WTC11 (cell line): ENCODE data around the gene DEPDC1B. TPM values are rescaled to one million over a fixed set of nuclear protein-coding genes. Genes with fewer than 3 reads are reported as not detected.

ENCODE experiments used
- ATAC-seq: fragments of 200-7000 bp; cut with Tn5 transposase; 2 replicates; pipeline ENCODE4 v1.10.0; 2021; ENCODE audit warnings: mild to moderate bottlenecking, moderate library complexity
- CTCF ChIA-PET: fragments of 300-600 bp; sonication (Branson Sonifier 250); formaldehyde crosslinking; loops from one replicate; lab custom pipeline; 2021; ENCODE audit warnings: antibody characterized with exemption; lab: Charles Lee
- POLR2A ChIA-PET: fragments of 350-600 bp; sonication (Branson Sonifier 250); formaldehyde crosslinking; loops from one replicate; lab custom pipeline; 2021; ENCODE audit warnings: antibody characterized with exemption; lab: Charles Lee
- DNase-seq: peaks from one replicate; pipeline ENCODE4 v3.0.0; 2021; ENCODE audit warnings: low spot score
- H3K27ac Mint-ChIP-seq: 2 replicates; pipeline ENCODE4 v1.8.0; 2021; ENCODE audit warnings: mixed read lengths
- H3K27me3 Mint-ChIP-seq: 2 replicates; pipeline ENCODE4 v1.8.0; 2021; ENCODE audit warnings: low read depth, mild to moderate bottlenecking, moderate library complexity, mixed read lengths
- H3K36me3 Mint-ChIP-seq: 2 replicates; pipeline ENCODE4 v1.8.0; 2021; ENCODE audit warnings: mixed read lengths
- H3K4me1 Mint-ChIP-seq: 2 replicates; pipeline ENCODE4 v1.8.0; 2022; ENCODE audit warnings: mixed read lengths
- H3K4me3 Mint-ChIP-seq: 2 replicates; pipeline ENCODE4 v1.8.0; 2021; ENCODE audit warnings: mild to moderate bottlenecking, moderate library complexity, mixed read lengths
- H3K9me3 Mint-ChIP-seq: 2 replicates; pipeline ENCODE4 v1.8.0; 2021; ENCODE audit warnings: mixed read lengths
- GRHL2 ChIP-seq: fragments of 250-450 bp; sonication (Bioruptor Pico); IDR thresholded peaks from 2 replicates; pipeline ENCODE4 v1.8.0; 2022; ENCODE audit warnings: mild to moderate bottlenecking, moderate library complexity; ENCODE audit not compliant: insufficient replicate concordance, severe bottlenecking
- NFATC4 ChIP-seq: fragments of 250-450 bp; sonication (Bioruptor Pico); IDR thresholded peaks from 2 replicates; pipeline ENCODE4 v1.9.0; 2021; ENCODE audit warnings: mild to moderate bottlenecking
- NFYB ChIP-seq: sonication (generic); formaldehyde crosslinking; conservative IDR thresholded peaks from 2 replicates; pipeline ENCODE4 v1.8.0; 2022; ENCODE audit warnings: low read depth, missing genetic modification reagents
- NR3C1 ChIP-seq: sonication (generic); formaldehyde crosslinking; conservative IDR thresholded peaks from 2 replicates; pipeline ENCODE4 v1.8.1; 2023; ENCODE audit warnings: low read depth, mild to moderate bottlenecking, missing genetic modification reagents
- RELA ChIP-seq: sonication (generic); formaldehyde crosslinking; IDR thresholded peaks from 2 replicates; pipeline ENCODE4 v1.8.1; 2022; ENCODE audit warnings: missing genetic modification reagents, mild to moderate bottlenecking, borderline replicate concordance
- SMAD3 ChIP-seq: sonication (generic); formaldehyde crosslinking; IDR thresholded peaks from 2 replicates; pipeline ENCODE4 v1.8.0; 2022; ENCODE audit warnings: missing genetic modification reagents, mild to moderate bottlenecking, borderline replicate concordance
- TEAD1 ChIP-seq: sonication (generic); formaldehyde crosslinking; IDR thresholded peaks from 2 replicates; pipeline ENCODE4 v1.8.0; 2022; ENCODE audit warnings: mild to moderate bottlenecking, missing genetic modification reagents
- ZNF263 ChIP-seq: sonication (generic); formaldehyde crosslinking; IDR thresholded peaks from 2 replicates; pipeline ENCODE4 v1.8.1; 2022; ENCODE audit warnings: low read depth, mild to moderate bottlenecking, moderate library complexity, missing genetic modification reagents
- ZNF396 ChIP-seq: fragments of 250-450 bp; sonication (Bioruptor Pico); IDR thresholded peaks from 2 replicates; pipeline ENCODE4 v1.8.0; 2021; ENCODE audit warnings: mild to moderate bottlenecking, moderate library complexity, borderline replicate concordance
- ZNF416 ChIP-seq: fragments of 250-450 bp; sonication (Bioruptor Pico); IDR thresholded peaks from 2 replicates; pipeline ENCODE4 v1.9.0; 2021; ENCODE audit warnings: mild to moderate bottlenecking, inconsistent platforms
- ZNF423 ChIP-seq: fragments of 250-450 bp; sonication (Bioruptor Pico); IDR thresholded peaks from 2 replicates; pipeline ENCODE4 v2.1.2; 2022; ENCODE audit warnings: mild to moderate bottlenecking, moderate library complexity
- ZNF671 ChIP-seq: fragments of 250-450 bp; sonication (Bioruptor Pico); IDR thresholded peaks from 2 replicates; pipeline ENCODE4 v1.8.0; 2021; ENCODE audit warnings: mild to moderate bottlenecking
- total RNA-seq: library from RNA; stranded (reverse); gene quantifications from 3 replicates; pipeline ENCODE4 v1.2.3, GENCODE V29; 2021
- TF ChIP-seq, protein P1 (sequence below): fragments of 250-450 bp; sonication (Bioruptor Pico); IDR thresholded peaks from 2 replicates; pipeline ENCODE4 v1.9.0; 2021; ENCODE audit warnings: mild to moderate bottlenecking
- TF ChIP-seq, protein P2 (sequence below): fragments of 250-450 bp; sonication (Bioruptor Pico); conservative IDR thresholded peaks from 2 replicates; pipeline ENCODE4 v1.9.0; 2021; ENCODE audit warnings: mild to moderate bottlenecking
- TF ChIP-seq, protein P3 (sequence below): fragments of 200-600 bp; IDR thresholded peaks from 2 replicates; pipeline ENCODE4 v1.8.0; 2022; ENCODE audit warnings: antibody characterized with exemption
- TF ChIP-seq, protein P4 (sequence below): sonication (generic); formaldehyde crosslinking; conservative IDR thresholded peaks from 2 replicates; pipeline ENCODE4 v1.8.1; 2023; ENCODE audit warnings: mild to moderate bottlenecking, low read depth, missing genetic modification reagents, moderate library complexity
- TF ChIP-seq, protein P5 (sequence below): sonication (generic); formaldehyde crosslinking; IDR thresholded peaks from 2 replicates; pipeline ENCODE4 v1.8.0; 2023; ENCODE audit warnings: mild to moderate bottlenecking, missing genetic modification reagents
- TF ChIP-seq, protein P6 (sequence below): fragments of 250-450 bp; sonication (Bioruptor Pico); IDR thresholded peaks from 2 replicates; pipeline ENCODE4 v1.9.0; 2021; ENCODE audit warnings: moderate library complexity, mild to moderate bottlenecking, inconsistent platforms, borderline replicate concordance
- TF ChIP-seq, protein P7 (sequence below): sonication (generic); formaldehyde crosslinking; IDR thresholded peaks from 2 replicates; pipeline ENCODE4 v1.8.1; 2022; ENCODE audit warnings: low read depth, mild to moderate bottlenecking, moderate library complexity, missing genetic modification reagents, borderline replicate concordance
- TF ChIP-seq, protein P8 (sequence below): sonication (generic); formaldehyde crosslinking; IDR thresholded peaks from 2 replicates; pipeline ENCODE4 v1.8.1; 2023; ENCODE audit warnings: mild to moderate bottlenecking, missing genetic modification reagents

The DEPDC1B gene
- total RNA-seq, 1 experiment from 2014 or later: 55.1 TPM

DNA sequence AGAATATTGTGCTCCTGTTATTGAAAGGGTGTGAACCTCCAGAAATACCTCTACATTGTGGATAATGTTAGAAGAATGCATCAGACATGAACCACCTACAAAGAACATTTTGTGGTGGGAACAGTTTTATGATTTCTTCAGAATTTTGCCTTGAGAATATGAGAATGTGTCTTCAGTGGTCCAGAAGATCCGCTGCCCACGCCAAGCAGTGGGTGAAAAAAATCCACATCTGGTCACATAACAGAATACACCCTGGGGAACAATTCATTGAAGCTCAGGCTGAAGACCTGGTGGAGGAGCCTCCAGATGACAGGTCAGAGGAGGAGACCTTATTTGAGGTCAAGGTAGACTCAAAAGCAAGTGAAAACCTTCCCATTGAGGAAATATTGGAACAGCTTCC lies 69.1 kb downstream of the DEPDC1B start:
- TF ChIP-seq SMAD3 (CRISPR knock-in tag) (no peak), ZNF671 (no peak), GRHL2 (no peak), ZNF416 (no peak), ZNF396 (no peak), ZNF263 (CRISPR knock-in tag) (no peak), RELA (no peak), TEAD1 (CRISPR knock-in tag) (no peak), NFATC4 (no peak), NR3C1 (no peak), ZNF423 (no peak), NFYB (CRISPR knock-in tag) (no peak)
- TF ChIP-seq, protein P1, sequence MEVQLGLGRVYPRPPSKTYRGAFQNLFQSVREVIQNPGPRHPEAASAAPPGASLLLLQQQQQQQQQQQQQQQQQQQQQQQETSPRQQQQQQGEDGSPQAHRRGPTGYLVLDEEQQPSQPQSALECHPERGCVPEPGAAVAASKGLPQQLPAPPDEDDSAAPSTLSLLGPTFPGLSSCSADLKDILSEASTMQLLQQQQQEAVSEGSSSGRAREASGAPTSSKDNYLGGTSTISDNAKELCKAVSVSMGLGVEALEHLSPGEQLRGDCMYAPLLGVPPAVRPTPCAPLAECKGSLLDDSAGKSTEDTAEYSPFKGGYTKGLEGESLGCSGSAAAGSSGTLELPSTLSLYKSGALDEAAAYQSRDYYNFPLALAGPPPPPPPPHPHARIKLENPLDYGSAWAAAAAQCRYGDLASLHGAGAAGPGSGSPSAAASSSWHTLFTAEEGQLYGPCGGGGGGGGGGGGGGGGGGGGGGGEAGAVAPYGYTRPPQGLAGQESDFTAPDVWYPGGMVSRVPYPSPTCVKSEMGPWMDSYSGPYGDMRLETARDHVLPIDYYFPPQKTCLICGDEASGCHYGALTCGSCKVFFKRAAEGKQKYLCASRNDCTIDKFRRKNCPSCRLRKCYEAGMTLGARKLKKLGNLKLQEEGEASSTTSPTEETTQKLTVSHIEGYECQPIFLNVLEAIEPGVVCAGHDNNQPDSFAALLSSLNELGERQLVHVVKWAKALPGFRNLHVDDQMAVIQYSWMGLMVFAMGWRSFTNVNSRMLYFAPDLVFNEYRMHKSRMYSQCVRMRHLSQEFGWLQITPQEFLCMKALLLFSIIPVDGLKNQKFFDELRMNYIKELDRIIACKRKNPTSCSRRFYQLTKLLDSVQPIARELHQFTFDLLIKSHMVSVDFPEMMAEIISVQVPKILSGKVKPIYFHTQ: no peak
- TF ChIP-seq, protein P2, sequence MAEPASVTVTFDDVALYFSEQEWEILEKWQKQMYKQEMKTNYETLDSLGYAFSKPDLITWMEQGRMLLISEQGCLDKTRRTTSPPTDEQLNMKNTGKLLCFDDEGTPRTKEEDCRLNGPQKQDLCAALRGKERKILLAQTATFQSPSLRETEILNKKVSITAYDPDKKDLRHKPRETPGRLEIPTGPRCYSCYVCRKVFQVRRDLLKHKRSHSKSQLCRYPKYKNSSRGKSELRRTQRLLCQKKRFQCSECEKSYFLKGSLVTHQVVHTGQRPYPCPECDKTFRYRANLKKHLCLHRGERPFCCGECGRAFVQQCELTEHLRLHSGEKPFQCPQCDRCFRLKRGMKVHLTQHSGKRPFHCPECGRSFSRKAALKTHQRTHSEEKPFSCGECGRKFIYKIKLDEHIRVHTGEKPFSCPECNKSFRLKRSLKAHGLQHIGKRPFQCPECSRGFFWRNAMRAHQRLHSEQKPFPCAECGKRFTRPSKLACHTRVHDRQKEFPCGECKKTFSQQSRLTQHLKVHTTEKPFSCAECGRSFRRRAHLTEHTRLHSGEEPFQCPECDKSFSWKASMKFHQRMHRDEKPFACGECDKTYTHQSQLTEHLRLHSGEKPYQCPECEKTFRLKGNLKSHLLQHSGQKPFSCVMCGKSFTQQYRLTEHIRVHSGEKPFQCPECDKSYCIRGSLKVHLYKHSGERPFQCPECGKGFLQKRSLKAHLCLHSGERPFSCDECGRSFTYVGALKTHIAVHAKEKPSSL (CRISPR knock-in tag): no peak
- TF ChIP-seq, protein P3, sequence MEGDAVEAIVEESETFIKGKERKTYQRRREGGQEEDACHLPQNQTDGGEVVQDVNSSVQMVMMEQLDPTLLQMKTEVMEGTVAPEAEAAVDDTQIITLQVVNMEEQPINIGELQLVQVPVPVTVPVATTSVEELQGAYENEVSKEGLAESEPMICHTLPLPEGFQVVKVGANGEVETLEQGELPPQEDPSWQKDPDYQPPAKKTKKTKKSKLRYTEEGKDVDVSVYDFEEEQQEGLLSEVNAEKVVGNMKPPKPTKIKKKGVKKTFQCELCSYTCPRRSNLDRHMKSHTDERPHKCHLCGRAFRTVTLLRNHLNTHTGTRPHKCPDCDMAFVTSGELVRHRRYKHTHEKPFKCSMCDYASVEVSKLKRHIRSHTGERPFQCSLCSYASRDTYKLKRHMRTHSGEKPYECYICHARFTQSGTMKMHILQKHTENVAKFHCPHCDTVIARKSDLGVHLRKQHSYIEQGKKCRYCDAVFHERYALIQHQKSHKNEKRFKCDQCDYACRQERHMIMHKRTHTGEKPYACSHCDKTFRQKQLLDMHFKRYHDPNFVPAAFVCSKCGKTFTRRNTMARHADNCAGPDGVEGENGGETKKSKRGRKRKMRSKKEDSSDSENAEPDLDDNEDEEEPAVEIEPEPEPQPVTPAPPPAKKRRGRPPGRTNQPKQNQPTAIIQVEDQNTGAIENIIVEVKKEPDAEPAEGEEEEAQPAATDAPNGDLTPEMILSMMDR: no peak
- TF ChIP-seq, protein P4, sequence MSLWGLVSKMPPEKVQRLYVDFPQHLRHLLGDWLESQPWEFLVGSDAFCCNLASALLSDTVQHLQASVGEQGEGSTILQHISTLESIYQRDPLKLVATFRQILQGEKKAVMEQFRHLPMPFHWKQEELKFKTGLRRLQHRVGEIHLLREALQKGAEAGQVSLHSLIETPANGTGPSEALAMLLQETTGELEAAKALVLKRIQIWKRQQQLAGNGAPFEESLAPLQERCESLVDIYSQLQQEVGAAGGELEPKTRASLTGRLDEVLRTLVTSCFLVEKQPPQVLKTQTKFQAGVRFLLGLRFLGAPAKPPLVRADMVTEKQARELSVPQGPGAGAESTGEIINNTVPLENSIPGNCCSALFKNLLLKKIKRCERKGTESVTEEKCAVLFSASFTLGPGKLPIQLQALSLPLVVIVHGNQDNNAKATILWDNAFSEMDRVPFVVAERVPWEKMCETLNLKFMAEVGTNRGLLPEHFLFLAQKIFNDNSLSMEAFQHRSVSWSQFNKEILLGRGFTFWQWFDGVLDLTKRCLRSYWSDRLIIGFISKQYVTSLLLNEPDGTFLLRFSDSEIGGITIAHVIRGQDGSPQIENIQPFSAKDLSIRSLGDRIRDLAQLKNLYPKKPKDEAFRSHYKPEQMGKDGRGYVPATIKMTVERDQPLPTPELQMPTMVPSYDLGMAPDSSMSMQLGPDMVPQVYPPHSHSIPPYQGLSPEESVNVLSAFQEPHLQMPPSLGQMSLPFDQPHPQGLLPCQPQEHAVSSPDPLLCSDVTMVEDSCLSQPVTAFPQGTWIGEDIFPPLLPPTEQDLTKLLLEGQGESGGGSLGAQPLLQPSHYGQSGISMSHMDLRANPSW (CRISPR knock-in tag): no peak
- TF ChIP-seq, protein P5, sequence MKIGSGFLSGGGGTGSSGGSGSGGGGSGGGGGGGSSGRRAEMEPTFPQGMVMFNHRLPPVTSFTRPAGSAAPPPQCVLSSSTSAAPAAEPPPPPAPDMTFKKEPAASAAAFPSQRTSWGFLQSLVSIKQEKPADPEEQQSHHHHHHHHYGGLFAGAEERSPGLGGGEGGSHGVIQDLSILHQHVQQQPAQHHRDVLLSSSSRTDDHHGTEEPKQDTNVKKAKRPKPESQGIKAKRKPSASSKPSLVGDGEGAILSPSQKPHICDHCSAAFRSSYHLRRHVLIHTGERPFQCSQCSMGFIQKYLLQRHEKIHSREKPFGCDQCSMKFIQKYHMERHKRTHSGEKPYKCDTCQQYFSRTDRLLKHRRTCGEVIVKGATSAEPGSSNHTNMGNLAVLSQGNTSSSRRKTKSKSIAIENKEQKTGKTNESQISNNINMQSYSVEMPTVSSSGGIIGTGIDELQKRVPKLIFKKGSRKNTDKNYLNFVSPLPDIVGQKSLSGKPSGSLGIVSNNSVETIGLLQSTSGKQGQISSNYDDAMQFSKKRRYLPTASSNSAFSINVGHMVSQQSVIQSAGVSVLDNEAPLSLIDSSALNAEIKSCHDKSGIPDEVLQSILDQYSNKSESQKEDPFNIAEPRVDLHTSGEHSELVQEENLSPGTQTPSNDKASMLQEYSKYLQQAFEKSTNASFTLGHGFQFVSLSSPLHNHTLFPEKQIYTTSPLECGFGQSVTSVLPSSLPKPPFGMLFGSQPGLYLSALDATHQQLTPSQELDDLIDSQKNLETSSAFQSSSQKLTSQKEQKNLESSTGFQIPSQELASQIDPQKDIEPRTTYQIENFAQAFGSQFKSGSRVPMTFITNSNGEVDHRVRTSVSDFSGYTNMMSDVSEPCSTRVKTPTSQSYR: no peak
- TF ChIP-seq, protein P6, sequence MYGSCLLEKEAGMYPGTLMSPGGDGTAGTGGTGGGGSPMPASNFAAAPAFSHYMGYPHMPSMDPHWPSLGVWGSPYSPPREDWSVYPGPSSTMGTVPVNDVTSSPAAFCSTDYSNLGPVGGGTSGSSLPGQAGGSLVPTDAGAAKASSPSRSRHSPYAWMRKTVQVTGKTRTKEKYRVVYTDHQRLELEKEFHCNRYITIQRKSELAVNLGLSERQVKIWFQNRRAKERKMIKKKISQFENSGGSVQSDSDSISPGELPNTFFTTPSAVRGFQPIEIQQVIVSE (CRISPR knock-in tag): no peak
- TF ChIP-seq, protein P7, sequence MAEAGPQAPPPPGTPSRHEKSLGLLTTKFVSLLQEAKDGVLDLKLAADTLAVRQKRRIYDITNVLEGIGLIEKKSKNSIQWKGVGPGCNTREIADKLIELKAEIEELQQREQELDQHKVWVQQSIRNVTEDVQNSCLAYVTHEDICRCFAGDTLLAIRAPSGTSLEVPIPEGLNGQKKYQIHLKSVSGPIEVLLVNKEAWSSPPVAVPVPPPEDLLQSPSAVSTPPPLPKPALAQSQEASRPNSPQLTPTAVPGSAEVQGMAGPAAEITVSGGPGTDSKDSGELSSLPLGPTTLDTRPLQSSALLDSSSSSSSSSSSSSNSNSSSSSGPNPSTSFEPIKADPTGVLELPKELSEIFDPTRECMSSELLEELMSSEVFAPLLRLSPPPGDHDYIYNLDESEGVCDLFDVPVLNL (CRISPR knock-in tag): no peak
- TF ChIP-seq, protein P8, sequence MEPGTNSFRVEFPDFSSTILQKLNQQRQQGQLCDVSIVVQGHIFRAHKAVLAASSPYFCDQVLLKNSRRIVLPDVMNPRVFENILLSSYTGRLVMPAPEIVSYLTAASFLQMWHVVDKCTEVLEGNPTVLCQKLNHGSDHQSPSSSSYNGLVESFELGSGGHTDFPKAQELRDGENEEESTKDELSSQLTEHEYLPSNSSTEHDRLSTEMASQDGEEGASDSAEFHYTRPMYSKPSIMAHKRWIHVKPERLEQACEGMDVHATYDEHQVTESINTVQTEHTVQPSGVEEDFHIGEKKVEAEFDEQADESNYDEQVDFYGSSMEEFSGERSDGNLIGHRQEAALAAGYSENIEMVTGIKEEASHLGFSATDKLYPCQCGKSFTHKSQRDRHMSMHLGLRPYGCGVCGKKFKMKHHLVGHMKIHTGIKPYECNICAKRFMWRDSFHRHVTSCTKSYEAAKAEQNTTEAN (CRISPR knock-in tag): no peak
- ChIA-PET CTCF (no interaction called here), POLR2A (no interaction called here)
- H3K27me3 Mint-ChIP-seq: no peaks in the 10 kb centered on the region
- peaks cover 4% of the 10 kb centered on the region; the same call in 1 of the 2 replicates for H3K9me3 Mint-ChIP-seq
- ATAC-seq (no peak), DNase-seq (no peak)
- no peak overlapping the region for H3K4me3 Mint-ChIP-seq
- peaks cover 49% of the 10 kb centered on the region for H3K36me3 Mint-ChIP-seq
- no peak overlapping the region for H3K27ac Mint-ChIP-seq
- H3K4me1 Mint-ChIP-seq: no peaks in the 10 kb centered on the region
